AG04450 (cell line): ENCODE results near the gene RASGRF2. TPM values are rescaled to one million over a fixed set of nuclear protein-coding genes. Genes with fewer than 3 reads are reported as not detected.

ENCODE experiments used
- CTCF ChIA-PET: fragments of 300-600, 350-600 bp; formaldehyde crosslinking; extraction: SDS; loops from one replicate; lab custom pipeline; 2022; ENCODE audit warnings: antibody characterized with exemption, inconsistent platforms; lab: Charles Lee
- POLR2A ChIA-PET: fragments of 350-600 bp; formaldehyde crosslinking; extraction: SDS; loops from one replicate; lab custom pipeline; 2021; ENCODE audit warnings: antibody characterized with exemption, inconsistent platforms; lab: Yijun Ruan, JAX
- DNase-seq: peaks from one replicate; pipeline ENCODE4 v3.0.0-alpha.2; 2011; ENCODE audit warnings: low read depth, low spot score
- H3K27ac ChIP-seq: one replicate; pipeline ENCODE4 v1.5.1; 2012; ENCODE audit warnings: low read depth, low read length, control low read depth
- H3K27me3 ChIP-seq: one replicate; pipeline ENCODE4 v1.6.0; 2012; ENCODE audit warnings: low read length; ENCODE audit not compliant: control insufficient read depth, insufficient read depth
- H3K4me3 ChIP-seq: 2 replicates; pipeline ENCODE4 v1.5.1; 2011; ENCODE audit warnings: mild to moderate bottlenecking, low read depth, low read length, control low read depth
- H3K9me3 ChIP-seq: 2 replicates; pipeline ENCODE4 v1.5.1; 2012; ENCODE audit warnings: low read length; ENCODE audit not compliant: control insufficient read depth, insufficient read depth
- polyA plus RNA-seq: library from polyadenylated mRNA; depleted of rRNA; stranded (reverse); fragments of >200 nt; gene quantifications from 2 replicates; pipeline ENCODE4 v1.2.3, GENCODE V29; 2011
- TF ChIP-seq, protein P1 (sequence below): IDR thresholded peaks from 2 replicates; pipeline ENCODE4 v1.5.1; 2011; ENCODE audit warnings: low read depth, low read length, control low read depth, inconsistent platforms

Gene RASGRF2
- polyA plus RNA-seq, 1 experiment, result 19.5 TPM

DNA sequence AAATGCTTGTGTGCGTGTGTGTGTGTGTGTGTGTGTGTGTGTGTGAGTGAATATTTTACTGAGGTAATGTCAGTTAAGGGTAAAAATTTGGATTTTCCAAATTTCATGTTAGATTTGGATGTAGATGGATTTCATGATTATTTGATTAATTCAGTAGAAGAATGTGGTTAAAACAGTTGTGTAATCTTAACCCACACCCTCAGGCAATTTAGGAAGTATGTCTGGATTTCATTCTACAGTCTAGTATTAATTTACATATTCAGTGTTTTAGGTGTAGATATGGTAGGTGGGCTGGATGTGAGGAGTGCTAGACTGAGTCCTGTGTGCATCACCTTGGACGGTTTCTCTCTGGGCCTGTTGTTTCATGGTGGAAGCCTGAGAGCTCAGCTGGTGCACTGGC lies 173.9 kb downstream of the RASGRF2 start:
- no peak for DNase-seq
- ChIA-PET POLR2A (no interaction called here), CTCF (no interaction called here)
- no peaks in the 10 kb centered on the region for H3K9me3 ChIP-seq
- no peak overlapping the region for H3K27ac ChIP-seq
- no peaks in the 10 kb centered on the region for H3K27me3 ChIP-seq
- TF ChIP-seq, protein P1, sequence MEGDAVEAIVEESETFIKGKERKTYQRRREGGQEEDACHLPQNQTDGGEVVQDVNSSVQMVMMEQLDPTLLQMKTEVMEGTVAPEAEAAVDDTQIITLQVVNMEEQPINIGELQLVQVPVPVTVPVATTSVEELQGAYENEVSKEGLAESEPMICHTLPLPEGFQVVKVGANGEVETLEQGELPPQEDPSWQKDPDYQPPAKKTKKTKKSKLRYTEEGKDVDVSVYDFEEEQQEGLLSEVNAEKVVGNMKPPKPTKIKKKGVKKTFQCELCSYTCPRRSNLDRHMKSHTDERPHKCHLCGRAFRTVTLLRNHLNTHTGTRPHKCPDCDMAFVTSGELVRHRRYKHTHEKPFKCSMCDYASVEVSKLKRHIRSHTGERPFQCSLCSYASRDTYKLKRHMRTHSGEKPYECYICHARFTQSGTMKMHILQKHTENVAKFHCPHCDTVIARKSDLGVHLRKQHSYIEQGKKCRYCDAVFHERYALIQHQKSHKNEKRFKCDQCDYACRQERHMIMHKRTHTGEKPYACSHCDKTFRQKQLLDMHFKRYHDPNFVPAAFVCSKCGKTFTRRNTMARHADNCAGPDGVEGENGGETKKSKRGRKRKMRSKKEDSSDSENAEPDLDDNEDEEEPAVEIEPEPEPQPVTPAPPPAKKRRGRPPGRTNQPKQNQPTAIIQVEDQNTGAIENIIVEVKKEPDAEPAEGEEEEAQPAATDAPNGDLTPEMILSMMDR, result no peak
- H3K4me3 ChIP-seq, result no peak overlapping the region

DNA sequence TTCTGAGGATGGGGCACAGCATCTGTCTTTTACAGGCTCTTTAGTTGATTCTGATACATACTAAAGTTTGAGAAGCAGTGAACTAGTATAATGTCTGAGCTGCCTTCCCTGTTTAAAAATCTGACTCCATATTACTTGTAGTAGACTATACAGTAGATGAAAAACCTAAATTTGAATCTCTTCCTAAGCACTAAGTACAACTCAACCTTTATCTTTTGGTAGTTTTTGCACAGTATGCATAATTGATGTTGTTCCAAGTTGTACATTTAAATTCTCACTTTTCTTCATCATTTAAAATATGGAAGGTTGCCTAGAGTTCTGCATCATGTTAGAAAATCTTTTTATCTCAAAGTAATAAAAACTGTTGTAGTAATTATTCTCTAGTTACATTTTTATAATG lies 174.4 kb downstream of the RASGRF2 start:
- Histone ChIP-seq H3K27ac (no peak overlapping the region), H3K27me3 (no peaks in the 10 kb centered on the region), H3K4me3 (no peak overlapping the region), H3K9me3 (no peaks in the 10 kb centered on the region)
- TF ChIP-seq, protein P1, result no peak
- no peak for DNase-seq
- ChIA-PET CTCF (no interaction called here), POLR2A (no interaction called here)

DNA sequence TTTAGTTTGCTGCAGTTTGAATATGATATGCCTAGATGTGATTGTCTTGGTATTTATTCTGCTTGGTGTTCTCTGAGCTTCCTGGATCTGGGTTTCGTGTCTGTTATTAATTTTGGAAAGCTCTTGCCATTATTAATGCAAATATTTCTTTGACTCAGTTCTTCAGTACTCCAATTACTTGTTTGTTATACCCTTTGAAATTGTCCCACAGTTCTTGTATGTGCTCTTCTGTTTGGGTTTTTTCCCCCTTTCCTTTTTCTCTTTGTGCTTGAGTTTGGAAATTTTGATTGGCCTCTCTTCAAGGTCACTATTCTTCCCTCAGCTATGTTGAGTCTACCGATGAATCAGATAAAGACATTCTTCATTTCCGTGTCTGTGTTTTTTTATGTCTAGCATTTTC lies 176.4 kb downstream of the RASGRF2 start:
- ChIA-PET POLR2A (no interaction called here), CTCF (no interaction called here)
- Histone ChIP-seq H3K4me3 (no peak overlapping the region), H3K27ac (no peak overlapping the region), H3K9me3 (no peaks in the 10 kb centered on the region), H3K27me3 (no peaks in the 10 kb centered on the region)
- no peak for DNase-seq
- TF ChIP-seq, protein P1, result no peak

DNA sequence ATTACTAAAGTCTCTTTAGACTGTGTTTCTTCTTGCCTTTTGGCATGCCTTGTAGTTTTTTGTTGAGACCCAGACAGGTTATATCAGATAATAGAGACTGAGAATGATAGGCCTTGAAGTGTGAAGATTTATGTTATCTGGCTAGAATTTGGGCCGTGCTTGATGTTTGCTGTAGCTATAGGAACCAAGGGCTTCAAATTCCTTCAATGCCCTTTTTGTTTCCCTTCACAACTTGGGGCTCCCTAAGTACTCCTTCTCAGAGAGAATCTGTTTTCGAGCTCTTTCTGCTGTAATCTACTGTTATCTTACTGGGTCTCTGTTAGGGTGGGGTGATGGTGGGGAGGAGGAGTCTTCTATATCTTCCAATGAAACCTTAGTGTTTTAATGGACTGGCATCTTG lies 177.7 kb downstream of the RASGRF2 start:
- H3K4me3 ChIP-seq, result no peak overlapping the region
- DNase-seq, result no peak
- no peaks in the 10 kb centered on the region for H3K27me3 ChIP-seq
- TF ChIP-seq, protein P1, result no peak
- ChIA-PET CTCF (no interaction called here), POLR2A (no interaction called here)
- H3K27ac ChIP-seq, result no peak overlapping the region
- H3K9me3 ChIP-seq, result no peaks in the 10 kb centered on the region

DNA sequence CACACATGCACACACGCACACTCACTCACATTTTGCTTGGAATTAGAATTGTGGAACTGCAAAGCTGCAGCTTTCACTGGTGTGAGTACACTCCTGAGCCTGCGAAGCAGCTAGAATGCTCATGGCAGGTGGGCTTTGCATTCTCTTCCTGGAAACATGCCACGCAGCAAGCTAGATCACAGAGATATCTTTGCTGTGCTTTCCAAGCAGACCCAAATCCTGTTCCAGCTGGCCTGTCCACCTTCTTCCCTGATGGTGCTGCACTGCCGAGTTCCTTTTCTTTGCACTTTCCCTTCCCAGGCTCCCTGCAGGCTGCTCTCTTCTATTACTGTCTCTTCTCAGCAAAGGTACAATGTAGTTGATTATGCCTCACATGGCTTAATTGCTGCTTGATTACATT lies 180.3 kb downstream of the RASGRF2 start:
- DNase-seq, result no peak
- TF ChIP-seq, protein P1, result no peak
- H3K9me3 ChIP-seq, result no peaks in the 10 kb centered on the region
- no peaks in the 10 kb centered on the region for H3K27me3 ChIP-seq
- no peak overlapping the region for H3K27ac ChIP-seq
- no peak overlapping the region for H3K4me3 ChIP-seq
- CTCF ChIA-PET, result interaction anchor here (0.6 kb wide), 1 partner anchor 55 kb away, joined by 4 read pairs; no protein-coding TSS in a partner anchor
- POLR2A ChIA-PET, result interaction anchor here (0.7 kb wide), 1 partner anchor 415 kb away, joined by 3 read pairs; no protein-coding TSS in a partner anchor
